IPS-15b (cell line): Measurements from ENCODE around the gene H3-3A.

Experiments used
- H3K27me3 ChIP-seq: one replicate; pipeline ENCODE4 v1.6.1; 2013; ENCODE audit warnings: low read length; ENCODE audit not compliant: control insufficient read depth, insufficient read depth
- H3K36me3 ChIP-seq: one replicate; pipeline ENCODE4 v1.6.1; 2013; ENCODE audit warnings: low read length; ENCODE audit not compliant: control insufficient read depth, insufficient read depth
- H3K4me1 ChIP-seq: one replicate; pipeline ENCODE4 v1.6.1; 2013; ENCODE audit warnings: mild to moderate bottlenecking, low read length; ENCODE audit not compliant: control insufficient read depth, insufficient read depth
- H3K4me3 ChIP-seq: one replicate; pipeline ENCODE4 v1.5.1; 2013; ENCODE audit warnings: low read depth, low read length
- H3K9ac ChIP-seq: one replicate; pipeline ENCODE4 v1.6.1; 2013; ENCODE audit warnings: low read depth, mild to moderate bottlenecking, low read length
- H3K9me3 ChIP-seq: one replicate; pipeline ENCODE4 v1.6.1; 2013; ENCODE audit warnings: mild to moderate bottlenecking, low read length; ENCODE audit not compliant: control insufficient read depth, insufficient read depth

The H3-3A gene

DNA sequence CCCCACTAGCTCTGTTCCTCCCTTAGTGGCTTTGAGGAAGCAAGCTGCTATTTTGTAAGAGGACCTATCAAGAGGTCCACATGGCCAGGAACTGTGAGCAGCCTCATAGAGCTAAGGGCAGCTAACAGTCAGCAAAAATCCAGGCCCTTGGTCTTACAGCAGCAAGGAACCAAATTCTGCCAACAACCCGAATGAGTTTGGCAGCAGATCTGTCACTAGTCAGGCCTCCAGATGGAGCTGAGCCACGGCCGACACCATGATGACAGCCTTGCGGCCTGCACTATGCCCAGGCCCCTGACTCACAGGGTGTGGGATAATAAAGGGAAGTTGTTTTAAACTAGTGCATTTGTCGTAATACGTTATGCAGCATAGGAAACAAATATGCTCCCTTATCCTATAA lies 28.0 kb upstream of the H3-3A start:
- H3K27me3 ChIP-seq: no peaks in the 10 kb centered on the region
- H3K36me3 ChIP-seq: no peaks in the 10 kb centered on the region
- H3K4me3 ChIP-seq: no peak overlapping the region
- no peaks in the 10 kb centered on the region for H3K9me3 ChIP-seq
- no peaks in the 10 kb centered on the region for H3K4me1 ChIP-seq
- no peak overlapping the region for H3K9ac ChIP-seq

DNA sequence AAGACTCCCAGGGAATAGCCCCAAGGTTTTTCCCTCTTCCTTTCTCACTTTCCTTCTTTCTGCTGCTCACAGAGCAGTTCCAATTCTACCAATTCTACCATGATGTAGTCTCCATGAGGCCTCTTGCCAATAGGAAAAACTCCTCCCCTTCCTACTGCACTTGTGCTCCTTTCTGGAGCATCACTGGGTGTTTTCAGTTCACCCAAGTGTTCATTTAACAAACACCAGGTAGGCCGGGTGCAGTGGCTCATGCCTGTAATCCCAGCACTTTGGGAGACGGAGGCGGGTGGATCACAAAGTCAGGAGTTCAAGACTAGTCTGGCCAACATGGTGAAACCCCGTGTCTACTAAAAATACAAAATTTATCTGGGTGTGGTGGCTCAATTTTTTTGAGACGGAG lies 26.6 kb upstream of the H3-3A start:
- H3K27me3 ChIP-seq: no peaks in the 10 kb centered on the region
- H3K36me3 ChIP-seq: no peaks in the 10 kb centered on the region
- no peak overlapping the region for H3K9ac ChIP-seq
- no peaks in the 10 kb centered on the region for H3K4me1 ChIP-seq
- no peak overlapping the region for H3K4me3 ChIP-seq
- H3K9me3 ChIP-seq: no peaks in the 10 kb centered on the region

DNA sequence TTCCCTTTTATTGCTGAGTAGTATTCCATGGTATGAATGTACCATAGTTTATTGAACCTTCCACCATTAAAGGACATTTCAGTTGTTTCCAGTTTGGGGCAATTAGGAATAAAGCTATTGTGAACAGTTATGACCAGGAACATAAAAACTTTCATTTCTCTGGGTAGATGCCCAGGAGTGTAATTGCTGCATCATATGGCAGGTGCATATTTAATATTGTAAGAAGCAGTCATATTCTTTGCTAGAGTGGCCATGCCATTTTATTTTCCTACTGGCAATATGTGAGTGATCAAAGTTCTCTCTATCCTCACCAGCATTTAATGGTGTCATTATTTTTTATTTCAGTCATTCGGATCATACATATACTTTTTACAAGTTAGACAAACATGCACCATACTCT lies 23.9 kb upstream of the H3-3A start:
- Histone ChIP-seq H3K9ac (no peak overlapping the region), H3K4me1 (no peaks in the 10 kb centered on the region), H3K9me3 (no peaks in the 10 kb centered on the region), H3K4me3 (no peak overlapping the region), H3K27me3 (no peaks in the 10 kb centered on the region), H3K36me3 (no peaks in the 10 kb centered on the region)

DNA sequence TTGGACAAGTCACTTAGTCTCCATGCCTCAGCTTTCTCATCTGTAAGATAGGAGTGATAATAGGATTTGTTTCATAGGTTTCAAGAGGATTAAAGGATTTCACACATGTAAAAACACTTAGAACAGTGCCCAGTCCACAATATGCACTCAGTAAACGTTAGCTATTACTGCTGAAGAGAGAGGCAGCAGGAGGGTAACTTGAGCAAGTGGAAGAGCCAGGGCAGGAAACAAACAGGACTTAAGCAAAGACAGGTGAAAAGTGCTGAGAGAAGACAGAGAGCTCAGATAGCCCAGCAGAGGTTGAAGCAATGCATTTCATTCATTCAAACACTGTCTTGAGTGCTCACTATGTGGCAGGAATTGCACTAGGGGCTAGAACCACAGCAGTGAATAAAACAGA lies 21.1 kb upstream of the H3-3A start:
- H3K9ac ChIP-seq: no peak overlapping the region
- H3K36me3 ChIP-seq: no peaks in the 10 kb centered on the region
- no peaks in the 10 kb centered on the region for H3K9me3 ChIP-seq
- H3K4me1 ChIP-seq: no peaks in the 10 kb centered on the region
- no peak overlapping the region for H3K4me3 ChIP-seq
- peaks cover under 1% of the 10 kb centered on the region for H3K27me3 ChIP-seq

DNA sequence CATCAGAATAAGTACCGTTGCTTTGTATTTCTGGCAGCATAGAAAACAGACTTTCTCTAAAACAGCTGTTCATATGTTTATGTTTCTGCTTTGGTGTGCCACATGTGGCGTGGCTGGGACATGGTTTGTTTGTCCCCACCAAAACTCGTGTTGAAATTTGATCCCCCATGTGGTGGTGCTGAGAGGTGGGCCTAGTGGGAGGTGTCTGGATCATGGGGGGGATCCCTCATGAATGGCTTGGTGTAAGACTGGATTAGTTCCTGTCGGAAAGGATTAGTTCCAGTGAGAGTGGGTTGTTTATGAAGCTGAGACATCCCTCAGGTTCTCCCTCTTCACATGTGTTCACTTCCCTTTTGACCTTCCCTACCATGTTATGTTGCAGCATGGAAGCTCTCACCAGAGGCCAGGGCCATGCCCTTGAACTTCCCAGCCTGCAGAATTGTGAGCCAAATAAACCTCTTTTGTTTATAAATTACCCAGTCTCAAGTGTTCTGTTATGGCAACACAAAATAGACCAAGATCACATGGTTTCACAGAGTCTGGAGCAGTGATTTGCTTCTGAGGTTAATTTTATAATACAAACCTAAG lies 17.9 kb upstream of the H3-3A start:
- no peaks in the 10 kb centered on the region for H3K4me1 ChIP-seq
- no peak overlapping the region for H3K9ac ChIP-seq

DNA sequence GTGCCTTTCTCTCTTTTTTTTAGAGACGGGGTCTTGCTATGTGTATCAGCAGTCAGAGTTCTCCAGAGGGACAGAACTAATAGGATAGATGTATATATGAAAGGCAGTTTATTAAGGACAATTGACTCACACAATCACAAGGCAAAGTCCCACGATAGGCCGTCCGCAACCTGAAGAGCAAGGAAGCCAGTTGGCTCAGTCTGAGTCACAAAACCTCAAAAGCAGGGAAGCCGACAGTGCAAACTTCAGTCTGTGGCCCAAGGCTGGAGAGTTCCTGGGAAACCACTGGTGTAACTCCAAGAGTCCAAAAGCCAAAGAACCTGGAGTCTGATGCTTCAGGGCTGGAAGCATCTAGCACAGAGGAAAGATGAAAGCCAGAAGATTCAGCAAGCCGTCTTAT lies 16.3 kb upstream of the H3-3A start:
- Histone ChIP-seq H3K9me3 (no peaks in the 10 kb centered on the region), H3K9ac (no peak overlapping the region), H3K36me3 (no peaks in the 10 kb centered on the region), H3K4me3 (no peak overlapping the region), H3K27me3 (peaks cover 2% of the 10 kb centered on the region), H3K4me1 (no peaks in the 10 kb centered on the region)

More for the DNA sequence above, 17.9 kb upstream of the H3-3A start:
- no peak overlapping the region for H3K4me3 ChIP-seq
- peaks cover 2% of the 10 kb centered on the region for H3K27me3 ChIP-seq
- H3K36me3 ChIP-seq: no peaks in the 10 kb centered on the region
- H3K9me3 ChIP-seq: no peaks in the 10 kb centered on the region

DNA sequence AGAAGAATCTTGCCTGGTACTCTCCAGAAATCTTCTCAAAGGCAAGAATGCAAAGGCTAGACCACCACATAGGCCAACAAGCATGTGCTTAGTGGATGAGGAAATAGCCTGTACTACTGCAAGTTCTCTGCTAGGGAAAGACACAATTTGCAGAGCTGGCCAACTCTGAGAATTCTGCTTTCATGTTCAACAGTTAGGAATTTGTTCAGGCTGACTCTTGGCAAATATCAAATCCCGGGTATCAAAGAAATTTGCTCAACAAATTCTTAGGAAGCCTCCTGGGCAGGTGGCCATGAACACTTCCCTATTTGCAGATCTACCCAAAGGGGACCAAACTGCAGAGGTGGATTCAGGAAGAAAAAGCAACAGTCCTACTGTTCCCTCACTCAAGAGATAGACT lies 15.0 kb upstream of the H3-3A start:
- H3K4me1 ChIP-seq: no peaks in the 10 kb centered on the region
- H3K9ac ChIP-seq: no peak overlapping the region
- H3K4me3 ChIP-seq: no peak overlapping the region
- peaks cover 2% of the 10 kb centered on the region for H3K27me3 ChIP-seq
- no peaks in the 10 kb centered on the region for H3K36me3 ChIP-seq
- H3K9me3 ChIP-seq: no peaks in the 10 kb centered on the region

DNA sequence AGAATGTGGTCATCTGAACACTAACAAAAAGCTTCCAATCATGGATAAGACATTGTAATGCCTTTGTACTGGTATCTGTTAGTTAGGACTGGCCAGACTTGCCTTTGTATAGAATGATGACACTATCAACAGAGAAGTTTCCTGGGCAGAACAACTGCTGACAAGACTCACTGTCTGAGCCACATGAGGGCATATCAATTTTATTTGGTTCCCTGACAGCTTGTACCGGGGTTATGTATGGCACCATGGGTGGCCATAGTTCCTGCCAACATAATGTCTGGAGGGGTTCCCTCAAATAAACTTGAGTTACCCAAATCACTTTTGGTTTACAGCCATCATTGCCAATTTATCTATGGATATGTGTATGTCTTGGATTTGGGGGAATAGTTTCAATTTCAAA lies 13.6 kb upstream of the H3-3A start:
- Histone ChIP-seq H3K4me3 (no peak overlapping the region), H3K27me3 (peaks cover 2% of the 10 kb centered on the region), H3K9ac (no peak overlapping the region), H3K36me3 (no peaks in the 10 kb centered on the region), H3K4me1 (no peaks in the 10 kb centered on the region), H3K9me3 (no peaks in the 10 kb centered on the region)

DNA sequence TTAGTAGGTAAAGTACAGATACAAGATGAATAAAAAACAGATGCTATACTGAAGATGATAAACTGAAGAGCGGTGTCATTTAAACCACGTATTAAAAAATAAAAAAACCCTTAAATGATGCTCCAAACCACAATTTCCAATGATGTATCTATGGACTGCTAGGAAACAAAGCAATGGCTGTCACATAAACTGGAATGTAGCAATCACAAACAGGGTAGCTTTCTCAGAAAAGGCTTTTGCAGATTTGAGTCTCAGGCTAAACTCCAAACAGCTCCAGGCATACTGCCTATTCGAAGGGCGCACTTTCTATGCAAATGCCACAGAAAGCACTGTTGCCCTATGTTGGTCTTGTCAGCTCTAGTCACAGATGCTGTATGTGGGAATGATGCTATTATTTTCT lies 12.4 kb upstream of the H3-3A start:
- Histone ChIP-seq H3K27me3 (peaks cover 2% of the 10 kb centered on the region), H3K9me3 (no peaks in the 10 kb centered on the region), H3K36me3 (no peaks in the 10 kb centered on the region), H3K4me1 (peaks cover 3% of the 10 kb centered on the region), H3K4me3 (no peak overlapping the region), H3K9ac (no peak overlapping the region)

DNA sequence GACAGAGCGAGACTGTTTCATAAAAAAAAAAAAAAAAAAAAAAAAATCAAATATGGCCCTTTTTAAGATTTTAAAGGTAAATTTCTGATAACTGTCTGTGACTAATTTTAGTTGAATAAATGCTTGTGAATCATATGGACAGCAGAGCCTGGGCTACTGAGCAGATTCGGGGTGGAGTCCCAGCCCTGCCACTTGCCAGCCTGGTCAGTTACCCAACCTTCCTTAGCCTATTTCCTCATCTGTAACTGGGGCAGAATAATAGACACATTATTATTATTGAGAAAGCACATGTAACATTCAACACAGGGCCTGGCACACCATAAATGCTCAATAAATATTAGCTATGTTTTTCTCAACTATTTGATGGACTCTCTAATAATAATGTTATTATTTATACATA lies 11.2 kb upstream of the H3-3A start:
- Histone ChIP-seq H3K27me3 (peaks cover 2% of the 10 kb centered on the region), H3K9me3 (no peaks in the 10 kb centered on the region), H3K9ac (no peak overlapping the region), H3K4me3 (no peak overlapping the region), H3K36me3 (no peaks in the 10 kb centered on the region), H3K4me1 (peaks cover 3% of the 10 kb centered on the region)

DNA sequence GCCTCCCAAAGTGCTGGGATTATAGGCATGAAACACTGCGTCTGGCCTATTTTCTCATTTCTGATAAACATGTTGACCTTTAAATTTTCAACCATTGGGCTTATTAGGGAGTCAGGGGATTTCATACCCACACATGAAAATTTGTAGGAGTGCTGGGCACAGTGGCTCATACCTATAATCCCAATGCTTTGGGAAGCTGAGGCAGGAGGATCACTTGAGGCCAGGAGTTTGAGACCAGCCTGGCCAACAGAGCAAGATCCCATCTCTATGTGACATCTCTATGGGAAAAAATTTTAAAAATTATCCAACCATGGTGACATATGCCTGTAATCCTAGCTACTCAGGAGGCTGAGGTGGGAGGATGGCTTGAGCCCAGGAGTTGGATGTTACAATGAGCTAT lies 10.5 kb upstream of the H3-3A start:
- no peak overlapping the region for H3K4me3 ChIP-seq
- peaks cover 3% of the 10 kb centered on the region for H3K4me1 ChIP-seq
- no peaks in the 10 kb centered on the region for H3K27me3 ChIP-seq
- no peaks in the 10 kb centered on the region for H3K36me3 ChIP-seq
- no peaks in the 10 kb centered on the region for H3K9me3 ChIP-seq
- H3K9ac ChIP-seq: no peak overlapping the region

DNA sequence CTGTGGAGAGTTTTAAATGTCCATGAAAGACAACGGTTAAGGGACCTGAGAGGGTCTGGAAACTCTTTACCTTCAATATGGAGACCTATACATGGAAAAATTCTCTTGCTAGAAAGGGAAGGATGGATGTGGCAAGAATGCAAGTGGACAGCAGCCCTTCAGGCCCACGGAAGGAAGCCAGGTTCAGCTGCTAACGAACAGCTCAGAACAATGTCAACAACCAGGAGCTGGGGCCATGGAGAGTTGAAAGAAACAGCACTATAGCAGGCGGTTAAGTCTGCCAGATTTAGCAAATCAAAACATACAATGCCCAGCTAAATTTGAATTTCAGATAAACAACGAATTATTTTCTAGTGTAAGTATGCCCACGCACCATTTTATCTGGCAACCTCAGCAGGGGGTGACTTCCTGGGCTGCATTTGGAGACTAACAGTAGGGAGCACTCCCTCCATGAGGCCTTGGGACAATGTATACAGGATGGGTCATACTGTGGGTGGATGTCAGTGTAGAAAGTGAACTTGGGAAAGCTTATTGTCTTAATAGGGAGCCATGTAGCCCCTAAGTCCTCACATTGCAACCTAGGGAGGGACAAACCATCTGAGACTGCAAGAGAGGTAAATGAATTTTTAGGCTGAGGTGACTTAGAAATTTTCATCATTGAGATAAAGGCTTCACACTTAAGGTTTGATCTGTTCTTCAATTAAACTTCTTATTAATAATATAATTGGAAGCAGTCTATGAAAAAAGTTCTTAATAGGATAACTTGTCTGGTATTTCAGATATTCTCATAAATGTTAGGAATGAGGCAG lies 7.8 kb upstream of the H3-3A start:
- H3K4me1 ChIP-seq: peaks cover 3% of the 10 kb centered on the region
- no peak overlapping the region for H3K9ac ChIP-seq
- no peaks in the 10 kb centered on the region for H3K27me3 ChIP-seq
- no peak overlapping the region for H3K4me3 ChIP-seq
- no peaks in the 10 kb centered on the region for H3K9me3 ChIP-seq
- no peaks in the 10 kb centered on the region for H3K36me3 ChIP-seq
